ENCODE data around the gene SMG9.
A peak's percentile ranks its signal among the peaks of the same experiment; 100 is the strongest.

Gene SMG9

DNA sequence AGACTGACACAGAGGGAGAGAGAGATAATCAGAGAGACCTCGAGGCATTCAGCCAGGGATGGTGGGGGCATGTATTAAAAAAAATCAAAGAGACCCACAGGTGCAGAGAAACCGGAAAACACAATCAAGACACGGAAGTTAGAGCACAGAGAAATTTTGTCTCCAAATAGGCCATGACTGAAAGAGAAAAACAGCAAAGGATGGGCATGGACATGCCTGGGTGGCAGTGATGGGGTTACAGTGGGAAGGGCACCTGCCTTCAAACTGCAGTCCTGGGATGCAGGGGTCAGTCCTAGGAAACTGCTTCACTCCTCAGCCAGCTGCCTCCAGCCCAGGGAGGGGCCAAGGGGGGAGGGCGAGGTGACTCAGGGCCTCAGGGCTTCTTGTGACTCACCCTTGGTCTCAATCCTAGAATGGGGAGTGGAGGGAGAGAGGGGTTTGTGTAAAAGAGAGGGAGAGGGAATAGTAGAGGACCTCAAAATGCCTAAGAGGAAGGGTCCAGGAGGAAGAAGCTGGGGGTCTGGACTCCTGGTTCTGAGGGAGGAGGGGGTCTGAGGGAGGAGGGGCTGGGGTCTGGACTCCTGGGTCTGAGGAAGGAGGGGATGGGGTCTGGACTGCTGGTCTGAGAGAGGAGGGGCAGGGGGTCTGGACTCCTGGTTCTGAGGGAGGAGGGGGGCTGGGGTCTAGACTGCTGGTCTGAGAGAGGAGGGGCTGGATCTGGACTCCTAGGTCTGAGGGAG, 29.6 kb upstream of the SMG9 start (continued):
- TF ChIP-seq ZNF600 (tag by site-specific recombination; IDR thresholded peaks at IDR 0.05): peak; percentile 78
- TF ChIP-seq, protein P1, sequence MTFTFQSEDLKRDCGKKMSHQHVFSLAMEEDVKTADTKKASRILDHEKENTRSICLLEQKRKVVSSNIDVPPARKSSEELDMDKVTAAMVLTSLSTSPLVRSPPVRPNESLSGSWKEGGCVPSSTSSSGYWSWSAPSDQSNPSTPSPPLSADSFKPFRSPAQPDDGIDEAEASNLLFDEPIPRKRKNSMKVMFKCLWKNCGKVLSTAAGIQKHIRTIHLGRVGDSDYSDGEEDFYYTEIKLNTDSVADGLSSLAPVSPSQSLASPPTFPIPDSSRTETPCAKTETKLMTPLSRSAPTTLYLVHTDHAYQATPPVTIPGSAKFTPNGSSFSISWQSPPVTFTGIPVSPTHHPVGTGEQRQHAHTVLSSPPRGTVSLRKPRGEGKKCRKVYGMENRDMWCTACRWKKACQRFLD (tag by site-specific recombination; IDR thresholded peaks at IDR 0.05): no peak
- no peak for TF ChIP-seq ZNF19 (tag by site-specific recombination; IDR thresholded peaks at IDR 0.05; ENCODE audit: low read depth)
- TF ChIP-seq, protein P2, sequence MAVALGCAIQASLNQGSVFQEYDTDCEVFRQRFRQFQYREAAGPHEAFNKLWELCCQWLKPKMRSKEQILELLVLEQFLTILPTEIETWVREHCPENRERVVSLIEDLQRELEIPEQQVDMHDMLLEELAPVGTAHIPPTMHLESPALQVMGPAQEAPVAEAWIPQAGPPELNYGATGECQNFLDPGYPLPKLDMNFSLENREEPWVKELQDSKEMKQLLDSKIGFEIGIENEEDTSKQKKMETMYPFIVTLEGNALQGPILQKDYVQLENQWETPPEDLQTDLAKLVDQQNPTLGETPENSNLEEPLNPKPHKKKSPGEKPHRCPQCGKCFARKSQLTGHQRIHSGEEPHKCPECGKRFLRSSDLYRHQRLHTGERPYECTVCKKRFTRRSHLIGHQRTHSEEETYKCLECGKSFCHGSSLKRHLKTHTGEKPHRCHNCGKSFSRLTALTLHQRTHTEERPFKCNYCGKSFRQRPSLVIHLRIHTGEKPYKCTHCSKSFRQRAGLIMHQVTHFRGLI (tag by site-specific recombination; IDR thresholded peaks at IDR 0.05): no peak
- TF ChIP-seq ZNF596 (tag by site-specific recombination; IDR thresholded peaks at IDR 0.05): no peak
- no peak for TF ChIP-seq ZNF473 (tag by site-specific recombination; IDR thresholded peaks at IDR 0.05)
- no peak for TF ChIP-seq ZNF184 (tag by site-specific recombination; IDR thresholded peaks at IDR 0.05)
- no peak for TF ChIP-seq ZNF132 (tag by site-specific recombination; IDR thresholded peaks at IDR 0.05; ENCODE audit: borderline replicate concordance)
- peak; percentile 82 for TF ChIP-seq GLIS2 (tag by site-specific recombination; IDR thresholded peaks at IDR 0.05)
- no peak for TF ChIP-seq ZNF501 (tag by site-specific recombination; IDR thresholded peaks at IDR 0.05)
- peak; percentile 51; the same call in 1 of the 2 replicates for TF ChIP-seq KLF8 (tag by site-specific recombination; IDR thresholded peaks at IDR 0.05)
- no peak for TF ChIP-seq ZNF580 (tag by site-specific recombination; IDR thresholded peaks at IDR 0.05)
- TF ChIP-seq ZNF433 (tag by site-specific recombination; IDR thresholded peaks at IDR 0.05; ENCODE audit: low read depth): no peak
- no peak for TF ChIP-seq ZSCAN5A (tag by site-specific recombination; IDR thresholded peaks at IDR 0.05)
- no peak for TF ChIP-seq HOXC10 (CRISPR knock-in tag; IDR thresholded peaks at IDR 0.05)
- TF ChIP-seq ZNF416 (tag by site-specific recombination; IDR thresholded peaks at IDR 0.05): no peak
- no peak for TF ChIP-seq ZNF175 (tag by site-specific recombination; IDR thresholded peaks at IDR 0.05)
- peak; percentile 72; the same call in 1 of the 2 replicates for TF ChIP-seq ZBTB21 (tag by site-specific recombination; IDR thresholded peaks at IDR 0.05)
- TF ChIP-seq ZNF664 (tag by site-specific recombination; IDR thresholded peaks at IDR 0.05): no peak
- TF ChIP-seq PRDM10 (tag by site-specific recombination; IDR thresholded peaks at IDR 0.05): 0 out of 2 replicates have a peak, but pooled peaks have one; percentile 33
- no peak for TF ChIP-seq ZFP69B (tag by site-specific recombination; IDR thresholded peaks at IDR 0.05)
- TF ChIP-seq ZNF214 (tag by site-specific recombination; IDR thresholded peaks at IDR 0.05; ENCODE audit: borderline replicate concordance): no peak
- TF ChIP-seq SCRT2 (tag by site-specific recombination; IDR thresholded peaks at IDR 0.05): peak; percentile 71
- peak; percentile 44; the same call in 1 of the 2 replicates for TF ChIP-seq ZNF629 (tag by site-specific recombination; IDR thresholded peaks at IDR 0.05)
- no peak for TF ChIP-seq ZNF274 (IDR thresholded peaks at IDR 0.05; ENCODE audit: low read length)
- no peak for TF ChIP-seq ZNF274 (tag by site-specific recombination; IDR thresholded peaks at IDR 0.05; ENCODE audit: borderline replicate concordance)
- TF ChIP-seq ZNF138 (tag by site-specific recombination; IDR thresholded peaks at IDR 0.05; ENCODE audit: borderline replicate concordance): no peak
- no peak for TF ChIP-seq ATF2 (tag by site-specific recombination; IDR thresholded peaks at IDR 0.05; ENCODE audit: low read depth)
- no peak for TF ChIP-seq ZNF514 (tag by site-specific recombination; IDR thresholded peaks at IDR 0.05)
- no peak for TF ChIP-seq ZNF707 (tag by site-specific recombination; IDR thresholded peaks at IDR 0.05)
- no peak for TF ChIP-seq ZNF169 (tag by site-specific recombination; IDR thresholded peaks at IDR 0.05)
